SK-N-SH (cell line): ENCODE results near the gene SEMA4D. TPM values are rescaled to one million over a fixed set of nuclear protein-coding genes. Genes with fewer than 3 reads are reported as not detected.

ENCODE experiments used
- CTCF ChIA-PET: fragments of 300-600, 350-600 bp; formaldehyde crosslinking; extraction: SDS; loops from one replicate; lab custom pipeline; 2021; lab: Yijun Ruan, JAX
- POLR2A ChIA-PET: fragments of 350-600 bp; sonication (Branson Sonifier 250); formaldehyde crosslinking; extraction: SDS; loops from one replicate; lab custom pipeline; 2020; ENCODE audit warnings: antibody characterized with exemption, inconsistent platforms; lab: Yijun Ruan, JAX
- DNase-seq: peaks from one replicate; pipeline ENCODE4 v3.0.0; 2012
- H2AFZ ChIP-seq: fragments of 200-600 bp; sonication (generic); 2 replicates; pipeline ENCODE4 v1.8.1; 2016; ENCODE audit warnings: antibody characterized with exemption, mild to moderate bottlenecking, low read depth
- H3F3A ChIP-seq: fragments of 200-600 bp; sonication (generic); replicated peaks from 2 replicates; pipeline ENCODE3; 2016; ENCODE audit warnings: antibody characterized with exemption, mild to moderate bottlenecking; ENCODE audit not compliant: insufficient read depth
- H3K27ac ChIP-seq, 2 experiments: fragments of 200-500 bp in 1 of 2; fragments of 200-600 bp in 1 of 2; sonication (Bioruptor generic) in 1 of 2; sonication (generic), shearing (Covaris generic) in 1 of 2; 2 replicates each; pipeline versions ENCODE4 v1.5.1 to v1.6.1; 2014 to 2016; ENCODE audit warnings: low read depth in 2 of 2, inconsistent platforms in 1 of 2, low read length in 1 of 2, mild to moderate bottlenecking in 1 of 2, mixed read lengths in 1 of 2
- H3K27me3 ChIP-seq: fragments of 200-600 bp; sonication (generic), shearing (Covaris generic); 2 replicates; pipeline ENCODE4 v1.6.1; 2016; ENCODE audit warnings: mixed run types; ENCODE audit not compliant: insufficient read depth
- H3K36me3 ChIP-seq, 2 experiments: fragments of 200-500 bp in 1 of 2; fragments of 200-600 bp in 1 of 2; sonication (Bioruptor generic) in 1 of 2; sonication (generic) in 1 of 2; replicated peaks in 1 of 2; 2 replicates each; pipeline versions ENCODE3 to v1.5.1; 2014 to 2016; ENCODE audit warnings: low read length in 1 of 2, mild to moderate bottlenecking in 1 of 2; ENCODE audit not compliant: insufficient read depth in 2 of 2, control insufficient read depth in 1 of 2
- H3K4me1 ChIP-seq, 2 experiments: fragments of 200-500 bp in 1 of 2; fragments of 200-600 bp in 1 of 2; sonication (Bioruptor generic) in 1 of 2; sonication (generic), shearing (Covaris generic) in 1 of 2; 2 replicates each; pipeline versions ENCODE4 v1.5.1 to v1.6.1; 2014 to 2016; ENCODE audit warnings: low read depth in 1 of 2, low read length in 1 of 2, mixed run types in 1 of 2; ENCODE audit not compliant: insufficient read depth in 2 of 2, control insufficient read depth in 1 of 2
- H3K4me2 ChIP-seq: fragments of 200-600 bp; sonication (generic), shearing (Covaris generic); 2 replicates; pipeline ENCODE4 v1.6.1; 2017; ENCODE audit warnings: mixed run types
- H3K4me3 ChIP-seq, 2 experiments: fragments of 200-500 bp in 1 of 2; fragments of 200-600 bp in 1 of 2; sonication (Bioruptor generic) in 1 of 2; sonication (generic), shearing (Covaris generic) in 1 of 2; 2 replicates each; pipeline versions ENCODE4 v1.5.1 to v1.8.1; 2014 to 2016; ENCODE audit warnings: low read depth in 2 of 2, inconsistent platforms in 1 of 2, low read length in 1 of 2, mild to moderate bottlenecking in 1 of 2, mixed read lengths in 1 of 2, moderate library complexity in 1 of 2
- H3K79me2 ChIP-seq: fragments of 200-600 bp; sonication (generic); 2 replicates; pipeline ENCODE4 v1.8.1; 2017; ENCODE audit warnings: mild to moderate bottlenecking; ENCODE audit not compliant: insufficient read depth
- H3K9ac ChIP-seq: fragments of 200-600 bp; sonication (generic); 2 replicates; pipeline ENCODE4 v1.6.1; 2017; ENCODE audit warnings: mixed run types
- H3K9me2 ChIP-seq: fragments of 200-600 bp; sonication (generic); 2 replicates; pipeline ENCODE4 v1.6.1; 2017; ENCODE audit warnings: mixed run types
- H3K9me3 ChIP-seq: fragments of 200-600 bp; sonication (generic); 2 replicates; pipeline ENCODE4 v1.6.1; 2017; ENCODE audit warnings: mixed run types, mild to moderate bottlenecking, moderate library complexity
- H4K20me1 ChIP-seq: fragments of 200-600 bp; sonication (generic); 2 replicates; pipeline ENCODE4 v1.6.1; 2017; ENCODE audit warnings: mild to moderate bottlenecking, mixed run types; ENCODE audit not compliant: insufficient read depth
- EZH2phosphoT487 ChIP-seq: fragments of 200-600 bp; sonication (generic); IDR thresholded peaks from 2 replicates; pipeline ENCODE4 v1.6.1; 2017; ENCODE audit warnings: low read depth, mixed run types, mild to moderate bottlenecking, antibody characterized with exemption, moderate library complexity, borderline replicate concordance
- FOSL2 ChIP-seq: IDR thresholded peaks from 2 replicates; pipeline ENCODE4 v1.4.0; 2012; ENCODE audit warnings: low read depth, mild to moderate bottlenecking, moderate library complexity, borderline replicate concordance
- FOXJ3 ChIP-seq: sonication (generic); formaldehyde crosslinking; IDR thresholded peaks from 2 replicates; pipeline ENCODE4 v1.5.1; 2020; ENCODE audit warnings: mild to moderate bottlenecking, missing genetic modification reagents
- FOXM1 ChIP-seq: IDR thresholded peaks from 2 replicates; pipeline ENCODE4 v1.4.0; 2012; ENCODE audit warnings: low read depth, mild to moderate bottlenecking
- GABPA ChIP-seq: IDR thresholded peaks from 2 replicates; pipeline ENCODE4 v1.4.0; 2012; ENCODE audit warnings: low read depth, mild to moderate bottlenecking
- GATA2 ChIP-seq: sonication (generic); formaldehyde crosslinking; IDR thresholded peaks from 2 replicates; pipeline ENCODE4 v1.5.0; 2020; ENCODE audit warnings: mild to moderate bottlenecking, missing genetic modification reagents
- IRF3 ChIP-seq: fragments of 150-350 bp; IDR thresholded peaks from 2 replicates; pipeline ENCODE4 v1.6.1; 2016; ENCODE audit warnings: mild to moderate bottlenecking, low read depth, low read length
- JUND ChIP-seq: IDR thresholded peaks from 2 replicates; pipeline ENCODE4 v1.4.0; 2012
- MAX ChIP-seq: IDR thresholded peaks from 2 replicates; pipeline ENCODE4 v1.4.0; 2012; ENCODE audit warnings: low read depth
- MEF2A ChIP-seq: IDR thresholded peaks from 2 replicates; pipeline ENCODE4 v1.4.0; 2012; ENCODE audit warnings: low read depth, borderline replicate concordance
- MXI1 ChIP-seq: IDR thresholded peaks from 2 replicates; pipeline ENCODE4 v1.6.1; 2012; ENCODE audit warnings: mild to moderate bottlenecking, low read depth, low read length, improper control_type of control experiment
- NRF1 ChIP-seq: IDR thresholded peaks from 2 replicates; pipeline ENCODE4 v1.6.1; 2012; ENCODE audit warnings: low read depth, mild to moderate bottlenecking, low read length
- PBX3 ChIP-seq: IDR thresholded peaks from 2 replicates; pipeline ENCODE4; 2012
- RCOR1 ChIP-seq: fragments of 150-350 bp; IDR thresholded peaks from 2 replicates; pipeline ENCODE4 v1.6.1; 2017; ENCODE audit warnings: antibody characterized with exemption, low read length
- REST ChIP-seq: IDR thresholded peaks from 2 replicates; pipeline ENCODE4 v1.6.1; 2012; ENCODE audit warnings: mild to moderate bottlenecking, low read depth, low read length, moderate library complexity
- RFX5 ChIP-seq: IDR thresholded peaks from 2 replicates; pipeline ENCODE4 v1.6.1; 2012; ENCODE audit warnings: mild to moderate bottlenecking, improper control_type of control experiment, low read length
- RXRA ChIP-seq: IDR thresholded peaks from 2 replicates; pipeline ENCODE4 v1.4.0; 2012; ENCODE audit warnings: low read depth, mild to moderate bottlenecking, borderline replicate concordance
- TCF12 ChIP-seq: IDR thresholded peaks from 2 replicates; pipeline ENCODE4 v1.4.0; 2012
- TEAD4 ChIP-seq: IDR thresholded peaks from 2 replicates; pipeline ENCODE4 v1.4.0; 2012; ENCODE audit warnings: mild to moderate bottlenecking, borderline replicate concordance; ENCODE audit not compliant: insufficient read depth
- USF1 ChIP-seq: IDR thresholded peaks from 2 replicates; pipeline ENCODE4 v1.4.0; 2012; ENCODE audit warnings: low read depth, borderline replicate concordance
- WGBS: methylation state at CpG from one replicate; pipeline ENCODE4 v1.1.6; 2017; ENCODE audit warnings: low lambda C conversion rate; 5-methylcytosine and 5-hydroxymethylcytosine counted together
- polyA plus RNA-seq, 3 experiments: library from polyadenylated mRNA; depleted of rRNA; stranded (reverse); fragments of >200 nt; gene quantifications; 2 replicates each; pipeline ENCODE4 v1.2.3, GENCODE V29; 2012

The SEMA4D gene
- polyA plus RNA-seq, 1 of the 3 experiments (the other 2 are of a cell fraction): 4.8 TPM

- H3K9me3 ChIP-seq: no peaks in the 10 kb centered on the region
- no peak overlapping the region for H3K9ac ChIP-seq
- TF ChIP-seq USF1 (no peak), PBX3 (no peak), FOSL2 (no peak), IRF3 (no peak), TCF12 (no peak), MAX (no peak), RFX5 (no peak), NRF1 (no peak), RCOR1 (no peak), RXRA (no peak), MXI1 (no peak), MEF2A (no peak), GABPA (no peak), GATA2 (CRISPR knock-in tag) (no peak)
- TF ChIP-seq, all 33 proteins: peak for 0
- Histone ChIP-seq H3F3A (no peaks in the 10 kb centered on the region), H3K9me2 (no peaks in the 10 kb centered on the region), H3K36me3 (peaks cover 0 to 12% of the 10 kb centered on the region in 2 experiments), H3K4me2 (no peak overlapping the region), H3K27ac (no peak overlapping the region), H3K79me2 (no peaks in the 10 kb centered on the region), H4K20me1 (no peaks in the 10 kb centered on the region), H3K4me1 (peaks cover 0 to 15% of the 10 kb centered on the region in 2 experiments; a peak in 1 of 4 replicates), H2AFZ (no peak overlapping the region), H3K27me3 (no peaks in the 10 kb centered on the region), H3K4me3 (no peak overlapping the region)
- CTCF ChIA-PET: interaction anchor here (0.9 kb wide), 1 partner anchor 13 kb away, joined by 3 read pairs; no protein-coding TSS in a partner anchor
- POLR2A ChIA-PET: no interaction called here
- WGBS: 86% methylated on average over 10 of the region's 12 CpGs
- DNase-seq: no peak
Measured at GRCh38 chr9:89394412-89394811, 103.5 kb downstream of the SEMA4D start.

- no peaks in the 10 kb centered on the region for H3F3A ChIP-seq
- ChIA-PET CTCF (interaction anchor here (1.1 to 1.4 kb wide), 2 partner anchors 8 to 157 kb away, joined by 3 to 4 read pairs; no protein-coding TSS in a partner anchor), POLR2A (no interaction called here)
- H3K4me1 ChIP-seq: peaks cover 0 to 8% of the 10 kb centered on the region in 2 experiments; a peak in 1 of 4 replicates
- WGBS: 92% methylated on average over 2 of the region's 6 CpGs
- no peaks in the 10 kb centered on the region for H3K9me2 ChIP-seq
- H3K4me2 ChIP-seq: no peak overlapping the region
- H3K27ac ChIP-seq: no peak overlapping the region; a peak in 1 of 4 replicates
- H3K9ac ChIP-seq: no peak overlapping the region
- no peaks in the 10 kb centered on the region for H4K20me1 ChIP-seq
- no peaks in the 10 kb centered on the region for H3K27me3 ChIP-seq
- no peak for TF ChIP-seq RXRA
- TF ChIP-seq FOXM1: no peak
- TF ChIP-seq JUND: no peak
- no peak for TF ChIP-seq GATA2 (CRISPR knock-in tag)
- no peak for TF ChIP-seq FOXJ3
- no peak for TF ChIP-seq GABPA
- TF ChIP-seq TEAD4: no peak
- TF ChIP-seq EZH2phosphoT487: no peak
- TF ChIP-seq MAX: no peak
- no peak for TF ChIP-seq IRF3
- TF ChIP-seq REST: no peak
- H3K9me3 ChIP-seq: no peaks in the 10 kb centered on the region
- H3K79me2 ChIP-seq: no peaks in the 10 kb centered on the region
- no peak overlapping the region for H2AFZ ChIP-seq
- no peak for DNase-seq
- no peak overlapping the region for H3K4me3 ChIP-seq
- H3K36me3 ChIP-seq: peaks cover 0 to 22% of the 10 kb centered on the region in 2 experiments
Measured at GRCh38 chr9:89391585-89391984, 106.3 kb downstream of the SEMA4D start.
